Right lobe of liver (tissue), 4 donors: ENCODE data around the gene ADD2.

Source experiments
- POLR2A ChIP-seq: fragments of 450-650 bp; IDR thresholded peaks from one replicate; pipeline ENCODE4 v1.6.1; 2017; ENCODE audit warnings: antibody characterized with exemption, mild to moderate bottlenecking
- TF ChIP-seq, protein P1 (sequence below), 4 donors: fragments of 200-600 bp in 3 of 4; fragments of 450-650 bp in 1 of 4; IDR thresholded peaks; one replicate each; pipeline versions ENCODE4 v1.5.1 to v1.8.0; 2016 to 2022; ENCODE audit warnings: antibody characterized with exemption in 4 of 4, mild to moderate bottlenecking in 2 of 4
- donor health status: DM: no; HTN: no; CAD: no.
- donor health status: DM: no; HTN: no; CAD: no.
- donor health status: DM: no; HTN: yes; CAD: no.

DNA sequence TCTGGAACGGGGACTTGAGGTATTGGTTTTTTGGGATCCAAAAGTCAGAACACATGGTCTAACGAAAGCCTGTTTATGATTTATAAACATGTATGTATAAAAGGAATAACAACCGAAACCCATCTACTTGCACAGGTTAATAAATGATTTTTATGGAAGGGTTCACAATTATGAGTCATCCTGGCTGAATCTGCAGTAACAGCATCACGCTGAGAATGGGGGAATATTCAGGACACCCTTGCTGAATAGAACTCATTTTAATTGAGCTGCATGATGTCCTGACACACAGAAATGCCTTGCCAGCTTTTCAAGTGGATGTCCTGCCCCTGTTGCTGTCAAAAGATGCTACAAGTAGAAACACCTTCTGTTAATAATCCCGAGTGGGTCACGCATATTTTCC is 159.6 kb downstream of the ADD2 start:
- TF ChIP-seq, protein P1, sequence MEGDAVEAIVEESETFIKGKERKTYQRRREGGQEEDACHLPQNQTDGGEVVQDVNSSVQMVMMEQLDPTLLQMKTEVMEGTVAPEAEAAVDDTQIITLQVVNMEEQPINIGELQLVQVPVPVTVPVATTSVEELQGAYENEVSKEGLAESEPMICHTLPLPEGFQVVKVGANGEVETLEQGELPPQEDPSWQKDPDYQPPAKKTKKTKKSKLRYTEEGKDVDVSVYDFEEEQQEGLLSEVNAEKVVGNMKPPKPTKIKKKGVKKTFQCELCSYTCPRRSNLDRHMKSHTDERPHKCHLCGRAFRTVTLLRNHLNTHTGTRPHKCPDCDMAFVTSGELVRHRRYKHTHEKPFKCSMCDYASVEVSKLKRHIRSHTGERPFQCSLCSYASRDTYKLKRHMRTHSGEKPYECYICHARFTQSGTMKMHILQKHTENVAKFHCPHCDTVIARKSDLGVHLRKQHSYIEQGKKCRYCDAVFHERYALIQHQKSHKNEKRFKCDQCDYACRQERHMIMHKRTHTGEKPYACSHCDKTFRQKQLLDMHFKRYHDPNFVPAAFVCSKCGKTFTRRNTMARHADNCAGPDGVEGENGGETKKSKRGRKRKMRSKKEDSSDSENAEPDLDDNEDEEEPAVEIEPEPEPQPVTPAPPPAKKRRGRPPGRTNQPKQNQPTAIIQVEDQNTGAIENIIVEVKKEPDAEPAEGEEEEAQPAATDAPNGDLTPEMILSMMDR (IDR thresholded peaks at IDR 0.05), result no peak
- no peak for TF ChIP-seq POLR2A
